Measurements from ENCODE around the gene DKK2. TPM values are rescaled to one million over a fixed set of nuclear protein-coding genes. Genes with fewer than 3 reads are reported as not detected.

DKK2 gene
- total RNA-seq, 2 donors from 2014 or later, result 0.17 to 0.73 TPM

- Histone ChIP-seq H3K27ac (no peak overlapping the region), H3K4me1 (replicated peaks) (no peaks in the 10 kb centered on the region), H3K4me3 (no peak overlapping the region), H3K36me3 (no peaks in the 10 kb centered on the region), H3K27me3 (replicated peaks; ENCODE audit: insufficient read depth) (no peaks in the 10 kb centered on the region), H3K9me3 (no peaks in the 10 kb centered on the region)
- no peak for TF ChIP-seq CTCF (IDR thresholded peaks at IDR 0.05)
- WGBS, result 91% methylated on average over 6 of the region's 6 CpGs
- intact Hi-C loops (cut with DNase I), result no loop called here
- no peak for DNase-seq (ENCODE audit: low spot score)
These were observed 143.3 kb downstream of the DKK2 start for GRCh38 chr4:106892786-106893185.

GRCh38 chr4:106875340-106875739 is 160.8 kb downstream of the DKK2 start:
- Histone ChIP-seq H3K27me3 (replicated peaks; ENCODE audit: insufficient read depth) (no peaks in the 10 kb centered on the region), H3K4me1 (replicated peaks) (no peaks in the 10 kb centered on the region), H3K4me3 (no peak overlapping the region), H3K9me3 (no peaks in the 10 kb centered on the region), H3K27ac (no peak overlapping the region), H3K36me3 (no peaks in the 10 kb centered on the region)
- DNase-seq (ENCODE audit: low spot score), result no peak
- no peak for TF ChIP-seq POLR2AphosphoS5 (IDR thresholded peaks at IDR 0.05)
- no peak for TF ChIP-seq POLR2A (IDR thresholded peaks at IDR 0.05)
- no peak for TF ChIP-seq CTCF (IDR thresholded peaks at IDR 0.05)
- intact Hi-C loops (cut with DNase I), result no loop called here
- 81% methylated on average over 7 of the region's 7 CpGs for WGBS

All from prostate gland (tissue), 2 donors.